Hippocampal formation (tissue), 2 donors: ENCODE results near the gene P2RY8.
"Not testable (repeated sequence)": the region's sequence is repeated elsewhere in the genome, so short reads cannot be mapped to it uniquely, and the experiment has no call there.

ENCODE experiments used
- DNase-seq, 2 donors: peaks; one replicate each; lab custom pipeline; 2025; lab: John Stamatoyannopoulos, UW

P2RY8 gene

GRCh38 chrX:1487401-1487800, 49.6 kb downstream of the P2RY8 start:
- DNase-seq = no peak

- DNase-seq = no peak
These were observed 50.1 kb downstream of the P2RY8 start for GRCh38 chrX:1486749-1487361.

DNA sequence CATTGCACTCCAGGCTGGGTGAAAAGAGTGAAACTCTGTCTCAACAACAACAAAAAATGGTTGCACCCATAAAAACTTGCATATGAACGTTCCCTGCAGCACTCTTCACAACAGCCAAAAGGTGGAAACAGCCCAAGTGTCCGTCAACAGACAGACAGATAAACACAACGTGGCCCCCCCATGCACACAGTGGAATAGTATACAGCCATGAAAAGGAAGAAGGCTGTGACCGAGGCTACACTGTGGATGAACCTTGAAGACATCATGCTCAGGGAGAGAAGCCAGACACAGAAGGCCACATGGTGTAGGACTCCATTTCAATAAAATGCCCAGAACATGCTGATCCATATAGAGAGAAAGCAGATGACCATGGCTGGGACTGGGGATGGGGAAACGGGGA, 50.8 kb downstream of the P2RY8 start:
- DNase-seq = no peak

GRCh38 chrX:1485033-1485432, 52.0 kb downstream of the P2RY8 start:
- DNase-seq = no peak

DNA sequence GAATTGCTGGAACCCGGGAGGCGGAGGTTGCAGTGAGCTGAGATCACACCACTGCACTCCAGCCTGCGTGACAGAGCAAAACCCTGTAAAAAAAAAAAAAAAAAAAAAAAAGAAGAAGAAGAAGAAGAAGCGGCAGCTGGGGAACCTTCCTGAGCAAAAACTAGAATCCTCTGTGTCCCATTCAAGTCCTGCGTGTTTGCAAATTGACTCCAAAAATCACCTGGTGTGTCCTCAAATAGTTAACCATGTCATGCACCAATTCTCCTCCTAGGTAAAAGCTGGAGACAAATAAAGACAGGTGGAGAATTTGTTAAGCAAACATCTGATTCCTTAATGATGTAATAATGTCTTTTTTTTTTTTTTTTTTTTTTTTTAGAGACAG, 52.4 kb downstream of the P2RY8 start:
- DNase-seq = no peak

- DNase-seq = no peak
These were observed 52.9 kb downstream of the P2RY8 start for GRCh38 chrX:1483843-1484637.

GRCh38 chrX:1482530-1482928, 54.5 kb downstream of the P2RY8 start:
- not testable (repeated sequence) for DNase-seq

- no peak for DNase-seq
These were observed 55.1 kb downstream of the P2RY8 start for GRCh38 chrX:1481636-1482529.

GRCh38 chrX:1480082-1480785, 56.8 kb downstream of the P2RY8 start:
- DNase-seq = no peak

- no peak for DNase-seq
These were observed 59.1 kb downstream of the P2RY8 start for GRCh38 chrX:1477801-1478458.

DNA sequence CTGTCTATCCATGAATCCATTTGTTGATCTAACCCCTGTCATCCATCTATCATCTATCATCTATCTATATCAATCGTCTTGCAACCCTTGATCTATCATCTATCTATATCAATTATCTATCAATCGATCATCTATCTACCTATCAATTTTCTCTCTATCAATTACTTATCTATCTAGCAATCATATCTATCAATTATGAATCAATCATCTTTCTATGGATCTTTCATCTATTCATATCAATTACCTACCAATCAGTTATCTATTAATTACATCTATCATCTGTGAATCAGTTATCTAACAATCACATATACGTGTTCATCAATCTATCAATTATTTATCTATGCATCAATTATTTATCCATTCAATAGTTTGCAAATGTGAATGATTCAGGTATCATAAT, 59.8 kb downstream of the P2RY8 start:
- no peak for DNase-seq

DNA sequence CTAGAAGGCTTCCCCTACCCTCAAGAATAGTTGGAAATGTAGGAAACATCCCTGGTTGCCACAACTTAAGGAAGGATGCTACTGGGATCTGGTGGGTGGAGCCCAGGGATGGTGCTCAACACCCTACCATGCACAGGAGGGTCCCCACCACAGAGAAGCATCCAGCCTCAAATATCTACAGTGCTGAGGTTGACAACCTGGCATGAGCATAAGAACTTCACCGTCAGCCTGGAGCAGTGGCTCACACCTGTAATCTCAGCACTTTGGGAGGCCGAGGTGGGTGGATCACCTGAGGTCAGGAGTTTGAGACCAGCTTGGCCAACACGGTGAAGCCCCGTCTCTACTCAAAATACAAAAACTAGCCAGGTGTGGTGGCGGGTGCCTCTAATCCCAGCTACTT, 60.3 kb downstream of the P2RY8 start:
- DNase-seq = no peak

- DNase-seq = no peak
These were observed 61.1 kb downstream of the P2RY8 start for GRCh38 chrX:1475881-1476280.

- DNase-seq = no peak
These were observed 61.5 kb downstream of the P2RY8 start for GRCh38 chrX:1475481-1475880.

DNA sequence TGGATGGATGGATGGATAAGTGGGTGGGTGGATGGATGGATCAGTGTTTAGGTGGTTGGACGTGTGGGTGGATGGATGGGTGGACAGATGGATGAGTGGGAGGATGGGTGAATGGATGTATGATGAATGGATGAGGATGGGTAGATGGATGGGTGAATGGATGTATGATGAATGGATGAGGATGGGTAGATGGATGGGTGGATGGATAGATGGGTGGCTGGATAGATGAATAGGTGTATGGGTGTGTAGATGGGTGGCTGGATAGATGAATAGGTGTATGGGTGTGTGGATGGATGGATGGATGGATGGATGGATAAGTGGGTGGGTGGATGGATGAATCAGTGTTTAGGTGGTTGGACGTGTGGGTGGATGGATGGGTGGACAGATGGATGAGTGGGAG, 62.4 kb downstream of the P2RY8 start:
- DNase-seq = not testable (repeated sequence)

- no peak for DNase-seq
These were observed 64.0 kb downstream of the P2RY8 start for GRCh38 chrX:1472975-1473374.

GRCh38 chrX:1468250-1468772, 68.7 kb downstream of the P2RY8 start:
- DNase-seq = no peak

DNA sequence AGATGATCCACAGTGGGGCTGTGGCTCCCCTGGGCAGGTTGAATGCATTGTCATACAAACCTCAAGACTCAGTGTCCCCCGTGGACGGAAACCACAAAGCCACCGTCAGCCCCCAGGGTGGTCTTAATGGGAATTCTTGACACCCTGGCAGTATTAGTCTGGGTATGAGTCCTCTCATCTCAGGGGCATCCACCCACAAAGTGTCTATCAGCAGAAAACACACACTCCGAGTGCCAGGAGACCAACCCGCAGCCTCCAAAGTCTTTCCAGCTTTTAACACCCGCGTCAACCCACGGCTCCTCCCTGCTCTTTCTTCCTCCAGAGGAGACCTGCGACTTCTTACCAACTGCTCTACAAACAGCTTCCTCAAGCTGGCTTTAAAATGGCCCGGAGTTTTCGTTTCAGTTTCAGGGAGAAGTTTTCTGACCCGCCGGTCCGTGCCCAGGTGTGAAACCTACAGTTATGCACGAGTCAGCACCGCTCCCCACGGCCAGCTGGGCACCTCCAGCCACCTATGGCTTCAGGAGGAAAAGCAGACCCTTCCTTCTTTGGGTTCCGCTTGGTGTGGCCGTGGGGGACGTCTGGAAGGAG, 69.9 kb downstream of the P2RY8 start:
- DNase-seq = no peak

DNA sequence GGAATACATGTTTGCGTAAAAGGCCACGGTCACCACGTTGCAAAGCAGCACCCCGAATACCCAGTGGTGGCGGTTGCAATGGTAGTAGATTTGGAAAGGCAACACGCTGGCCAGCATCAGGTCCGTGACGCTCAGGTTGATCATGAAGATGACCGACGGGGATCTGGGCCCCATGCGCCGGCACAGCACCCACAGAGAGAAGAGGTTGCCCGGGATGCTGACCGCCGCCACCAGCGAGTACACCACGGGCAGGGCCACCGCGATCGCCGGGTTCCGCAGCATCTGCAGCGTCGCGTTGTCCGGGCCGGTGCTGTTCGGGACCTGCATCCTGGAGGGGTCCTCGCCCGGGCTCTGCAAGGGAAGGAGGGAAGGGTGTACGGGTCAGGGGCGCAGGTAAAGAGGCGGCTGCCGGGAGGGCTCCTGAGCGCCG, 70.7 kb downstream of the P2RY8 start:
- DNase-seq = no peak

GRCh38 chrX:1465286-1466231, 71.4 kb downstream of the P2RY8 start:
- DNase-seq = no peak
